H1 (cell line): ENCODE data around the gene RAB30. TPM values are rescaled to one million over a fixed set of nuclear protein-coding genes. Genes with fewer than 3 reads are reported as not detected.

Experiments used
- CTCF ChIA-PET: fragments of 300-600 bp; sonication (Branson Sonifier 250); formaldehyde crosslinking; loops from one replicate; lab custom pipeline; 2021; ENCODE audit not compliant: partially characterized antibody; lab: Charles Lee
- POLR2A ChIA-PET: fragments of 300-600 bp; sonication (Branson Sonifier 250); formaldehyde crosslinking; loops from one replicate; lab custom pipeline; 2021; ENCODE audit warnings: inconsistent platforms; ENCODE audit not compliant: partially characterized antibody; lab: Charles Lee
- DNase-seq, 2 experiments: peaks; one replicate each; pipeline versions ENCODE4 v3.0.0 to v3.0.0-alpha.2; 2010 to 2022; ENCODE audit warnings: low spot score in 2 of 2, low read depth in 1 of 2, mixed read lengths in 1 of 2
- FAIRE-seq: peaks from 2 replicates; lab custom pipeline; 2011; peaks lifted over from hg19 to GRCh38; lab: Jason Lieb, UNC
- H2AFZ ChIP-seq: 2 replicates; pipeline ENCODE4 v1.8.1; 2012; ENCODE audit warnings: low read length, inconsistent platforms
- H2AK5ac ChIP-seq: 2 replicates; pipeline ENCODE4 v1.6.1; 2013; ENCODE audit warnings: low read depth, low read length
- H2BK120ac ChIP-seq: replicated peaks from 2 replicates; pipeline ENCODE3; 2013; ENCODE audit warnings: low read depth, low read length, inconsistent platforms
- H2BK12ac ChIP-seq: 2 replicates; pipeline ENCODE4 v1.6.1; 2013; ENCODE audit warnings: low read depth, low read length
- H2BK15ac ChIP-seq: 2 replicates; pipeline ENCODE4 v1.6.1; 2013; ENCODE audit warnings: low read length
- H2BK20ac ChIP-seq: 2 replicates; pipeline ENCODE4 v1.6.1; 2013; ENCODE audit warnings: low read length
- H2BK5ac ChIP-seq: 2 replicates; pipeline ENCODE4 v1.6.1; 2013; ENCODE audit warnings: low read depth, low read length
- H3K14ac ChIP-seq: 2 replicates; pipeline ENCODE4 v1.6.1; 2013; ENCODE audit warnings: inconsistent platforms; ENCODE audit not compliant: insufficient read length
- H3K18ac ChIP-seq: 2 replicates; pipeline ENCODE4 v1.6.1; 2013; ENCODE audit warnings: low read length; ENCODE audit errors: extremely low read depth
- H3K23ac ChIP-seq: 2 replicates; pipeline ENCODE4 v1.6.1; 2013; ENCODE audit warnings: inconsistent platforms; ENCODE audit not compliant: insufficient read length
- H3K23me2 ChIP-seq: 2 replicates; pipeline ENCODE4 v1.6.1; 2013; ENCODE audit warnings: low read depth, low read length
- H3K27ac ChIP-seq: 2 replicates; pipeline ENCODE4 v1.6.1; 2011; ENCODE audit warnings: low read depth, low read length, inconsistent platforms
- H3K27me3 ChIP-seq, 4 experiments: replicated peaks in 1 of 4; 1 replicate in 1 of 4; 2 replicates in 3 of 4; pipeline versions ENCODE4 v1.6.1 to v1.8.1; 2011 to 2013; ENCODE audit warnings: low read length in 3 of 4, mild to moderate bottlenecking in 3 of 4, inconsistent platforms in 2 of 4, mixed read lengths in 2 of 4, moderate library complexity in 1 of 4; ENCODE audit not compliant: control insufficient read depth in 3 of 4, insufficient read depth in 3 of 4; ENCODE audit errors: extremely low read depth in 1 of 4
- H3K36me3 ChIP-seq, 4 experiments: 2 replicates each; pipeline versions ENCODE4 v1.6.1 to v1.8.1; 2011 to 2013; ENCODE audit warnings: mild to moderate bottlenecking in 4 of 4, low read length in 3 of 4, moderate library complexity in 2 of 4, control low read depth in 1 of 4, inconsistent platforms in 1 of 4; ENCODE audit not compliant: insufficient read depth in 4 of 4, control insufficient read depth in 2 of 4
- H3K4ac ChIP-seq: replicated peaks from 2 replicates; pipeline ENCODE3; 2013; ENCODE audit warnings: low read length, low read depth, mixed read lengths, inconsistent platforms; ENCODE audit not compliant: insufficient read length
- H3K4me1 ChIP-seq, 4 experiments: replicated peaks in 1 of 4; 1 replicate in 1 of 4; 2 replicates in 3 of 4; pipeline versions ENCODE4 v1.6.1 to v1.8.1; 2011 to 2013; ENCODE audit warnings: low read length in 3 of 4, inconsistent platforms in 2 of 4, mixed read lengths in 1 of 4; ENCODE audit not compliant: insufficient read depth in 4 of 4, control insufficient read depth in 3 of 4
- H3K4me2 ChIP-seq, 2 experiments: 2 replicates each; pipeline versions ENCODE4 v1.6.1 to v1.8.1; 2011 to 2013; ENCODE audit warnings: low read depth in 2 of 2, low read length in 2 of 2, control low read depth in 1 of 2, inconsistent platforms in 1 of 2, mild to moderate bottlenecking in 1 of 2; ENCODE audit not compliant: insufficient read depth in 1 of 2
- H3K4me3 ChIP-seq, 4 experiments: fragments of 200-600, 300-600 bp in 1 of 4; sonication (generic), shearing (Covaris generic), sonication (Bioruptor Twin) in 1 of 4; 2 replicates each; pipeline versions ENCODE4 v1.5.1 to v1.8.1; 2011 to 2016; ENCODE audit warnings: low read length in 4 of 4, low read depth in 3 of 4, control low read depth in 2 of 4, inconsistent platforms in 2 of 4, mild to moderate bottlenecking in 2 of 4, mixed read lengths in 1 of 4, moderate library complexity in 1 of 4; ENCODE audit not compliant: insufficient read depth in 2 of 4; ENCODE audit errors: extremely low read depth in 1 of 4
- H3K56ac ChIP-seq: replicated peaks from 2 replicates; pipeline ENCODE3; 2013; ENCODE audit warnings: low read depth, mild to moderate bottlenecking, mixed read lengths, low read length, inconsistent platforms; ENCODE audit not compliant: insufficient read length
- H3K79me1 ChIP-seq: 2 replicates; pipeline ENCODE4 v1.6.1; 2013; ENCODE audit warnings: low read depth, low read length, control low read depth
- H3K79me2 ChIP-seq, 2 experiments: 2 replicates each; pipeline versions ENCODE4 v1.6.1 to v1.8.1; 2012 to 2013; ENCODE audit warnings: low read length in 2 of 2, mild to moderate bottlenecking in 2 of 2, inconsistent platforms in 1 of 2; ENCODE audit not compliant: insufficient read depth in 2 of 2, control insufficient read depth in 1 of 2
- H3K9ac ChIP-seq, 4 experiments: replicated peaks in 1 of 4; 1 replicate in 1 of 4; 2 replicates in 3 of 4; pipeline versions ENCODE4 v1.6.1 to v1.8.1; 2011 to 2013; ENCODE audit warnings: low read depth in 3 of 4, low read length in 3 of 4, control low read depth in 2 of 4, mild to moderate bottlenecking in 2 of 4, moderate library complexity in 2 of 4, inconsistent platforms in 1 of 4; ENCODE audit errors: extremely low read depth in 1 of 4
- H3K9me3 ChIP-seq, 2 experiments: 2 replicates each; pipeline versions ENCODE4 v1.6.1 to v1.8.1; 2012 to 2013; ENCODE audit warnings: mild to moderate bottlenecking in 2 of 2, moderate library complexity in 2 of 2, control low read depth in 1 of 2, inconsistent platforms in 1 of 2, low read depth in 1 of 2, low read length in 1 of 2, mixed read lengths in 1 of 2; ENCODE audit not compliant: insufficient read depth in 2 of 2
- H4K20me1 ChIP-seq, 2 experiments: replicated peaks in 1 of 2; 2 replicates each; pipeline versions ENCODE3 to v1.8.1; 2011 to 2013; ENCODE audit warnings: inconsistent platforms in 2 of 2, low read length in 2 of 2, mild to moderate bottlenecking in 1 of 2; ENCODE audit not compliant: insufficient read depth in 2 of 2, control insufficient read depth in 1 of 2
- H4K5ac ChIP-seq: 2 replicates; pipeline ENCODE4 v1.6.1; 2013; ENCODE audit warnings: low read length, low read depth, mixed read lengths, inconsistent platforms; ENCODE audit not compliant: insufficient read length
- H4K8ac ChIP-seq: 2 replicates; pipeline ENCODE4 v1.8.0; 2013; ENCODE audit warnings: mild to moderate bottlenecking, moderate library complexity, low read length, inconsistent platforms; ENCODE audit not compliant: insufficient read depth; ENCODE audit errors: extremely low read depth
- H4K91ac ChIP-seq: replicated peaks from 2 replicates; pipeline ENCODE3; 2013; ENCODE audit warnings: low read length, mixed read lengths, inconsistent platforms; ENCODE audit not compliant: insufficient read length
- ASH2L ChIP-seq: fragments of 200-600, 300-600 bp; sonication (generic); IDR thresholded peaks from one replicate; pipeline ENCODE4 v1.7.1; 2017; ENCODE audit warnings: low read length
- CBX8 ChIP-seq: fragments of 300-800, 300-1000 bp; sonication (generic); IDR thresholded peaks from 2 replicates; pipeline ENCODE4 v1.7.1; 2016; ENCODE audit warnings: low read depth, low read length, borderline replicate concordance
- RAD21 ChIP-seq, 2 experiments: IDR thresholded peaks in 1 of 2; conservative IDR thresholded peaks in 1 of 2; 2 replicates each; pipeline ENCODE4 v1.6.1; 2011; ENCODE audit warnings: low read depth in 2 of 2, low read length in 2 of 2, improper control_type of control experiment in 1 of 2, inconsistent platforms in 1 of 2, mild to moderate bottlenecking in 1 of 2, moderate library complexity in 1 of 2
- TCF12 ChIP-seq: IDR thresholded peaks from 2 replicates; pipeline ENCODE4 v1.6.1; 2011; ENCODE audit warnings: low read depth, mild to moderate bottlenecking, low read length
- TEAD4 ChIP-seq: IDR thresholded peaks from 2 replicates; pipeline ENCODE4 v1.6.1; 2012; ENCODE audit warnings: low read depth, low read length, inconsistent platforms, mixed read lengths
- WGBS, 2 experiments: shearing (Covaris generic) in 1 of 2; methylation state at CpG; one replicate each; pipeline versions ENCODE4 v1.1.6 to v1.1.7; 2013 to 2015; ENCODE audit warnings: low lambda C conversion rate in 2 of 2, mixed read lengths in 2 of 2, inconsistent platforms in 1 of 2, low coverage in 1 of 2, missing lambda C conversion rate in 1 of 2; ENCODE audit not compliant: insufficient replicate concordance in 2 of 2, insufficient coverage in 1 of 2, insufficient read length in 1 of 2; ENCODE audit errors: extremely low coverage in 1 of 2, missing lambda C conversion rate in 1 of 2; 5-methylcytosine and 5-hydroxymethylcytosine counted together
- polyA plus RNA-seq, 7 experiments: library from polyadenylated mRNA; depleted of rRNA in 3 of 7; stranded (reverse) in 5 of 7; unstranded in 2 of 7; fragments of >200 nt in 5 of 7; fragments of 200-250 nt in 2 of 7; gene quantifications; 1 replicate in 5 of 7; 2 replicates in 1 of 7; 4 replicates in 1 of 7; pipeline versions ENCODE4 v1.2.1 to v1.2.3, GENCODE V29; 2011 to 2013; ENCODE audit warnings: missing spikeins in 2 of 7, mixed read lengths in 2 of 7
- total RNA-seq: library from RNA; stranded (reverse); fragmentation: NEBNext Ultra II Directional; extraction: Animal tissue kit (Norgen Biotek cat#: 25700); gene quantifications from 2 replicates; pipeline ENCODE4 v1.2.1, GENCODE V29; 2021
- TF ChIP-seq, protein P1 (sequence below): IDR thresholded peaks from 2 replicates; pipeline ENCODE4 v1.6.1; 2012; ENCODE audit warnings: inconsistent platforms

Gene RAB30
- total and polyA plus RNA-seq, 2 of the 8 experiments (the other 6 are each of a cell fraction or from before 2014, with no cell fraction given) = 1.6 to 11.7 TPM

DNA sequence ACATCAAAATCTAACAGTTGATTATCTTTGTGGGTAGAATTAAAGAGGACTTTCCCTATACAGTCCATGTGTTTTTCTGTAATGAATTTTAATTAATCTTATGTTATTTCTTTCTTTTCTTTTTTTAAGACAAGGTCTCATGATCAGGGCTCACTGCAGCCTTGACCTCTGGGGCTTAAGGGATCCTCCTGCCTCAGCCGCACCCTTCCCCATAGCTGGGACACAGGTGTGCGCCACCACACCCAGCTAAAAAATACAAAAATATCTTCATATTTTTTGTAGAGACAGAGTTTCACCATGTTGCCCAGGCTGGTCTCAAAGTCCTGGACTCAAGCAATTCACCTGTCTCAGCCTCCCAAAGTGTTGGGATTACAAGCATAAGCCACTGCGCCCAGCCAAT lies 7.7 kb downstream of the RAB30 start:
- H3K9ac ChIP-seq = no peak overlapping the region
- no peak overlapping the region for H2BK120ac ChIP-seq
- H2AFZ ChIP-seq = no peak overlapping the region
- no peak overlapping the region for H3K4me3 ChIP-seq
- peaks cover 2% of the 10 kb centered on the region; the same call in 1 of the 2 replicates for H3K23me2 ChIP-seq
- H3K27me3 ChIP-seq = no peaks in the 10 kb centered on the region
- H3K79me2 ChIP-seq = peaks cover 0 to 27% of the 10 kb centered on the region in 2 experiments; a peak in 2 of 4 replicates
- H4K8ac ChIP-seq = no peak overlapping the region
- H3K4ac ChIP-seq = no peak overlapping the region
- no peak overlapping the region for H3K27ac ChIP-seq
- no peaks in the 10 kb centered on the region; the same call in 1 of the 2 replicates for H3K79me1 ChIP-seq
- no peak overlapping the region for H3K18ac ChIP-seq
- no peak overlapping the region for H2BK20ac ChIP-seq
- no peak overlapping the region for H3K4me2 ChIP-seq
- H4K5ac ChIP-seq = no peak overlapping the region
- H4K20me1 ChIP-seq = no peaks in the 10 kb centered on the region
- no peak for DNase-seq
- POLR2A ChIA-PET = interaction anchor here (1.6 kb wide), 1 partner anchor 10 kb away, joined by 3 read pairs; no protein-coding TSS in a partner anchor
- TF ChIP-seq, protein P1, sequence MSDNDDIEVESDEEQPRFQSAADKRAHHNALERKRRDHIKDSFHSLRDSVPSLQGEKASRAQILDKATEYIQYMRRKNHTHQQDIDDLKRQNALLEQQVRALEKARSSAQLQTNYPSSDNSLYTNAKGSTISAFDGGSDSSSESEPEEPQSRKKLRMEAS = no peak
- TF ChIP-seq CBX8 (no peak), ASH2L (no peak), TEAD4 (no peak), TCF12 (no peak), RAD21 (IDR thresholded peaks at IDR 0.05 in 1 of 2, conservative IDR thresholded peaks at IDR 0.05 in 1 of 2; ENCODE audit: low read depth in 2 of 2, low read length in 2 of 2) (no peak)
- no peak for FAIRE-seq
- no peak overlapping the region for H2BK12ac ChIP-seq
- no peak overlapping the region for H3K56ac ChIP-seq
- H3K4me1 ChIP-seq = peaks cover 0 to 3% (median 0%) of the 10 kb centered on the region in 4 experiments; a peak in 1 of 7 replicates
- H2AK5ac ChIP-seq = no peak overlapping the region
- no peak overlapping the region for H2BK5ac ChIP-seq
- H3K9me3 ChIP-seq = no peaks in the 10 kb centered on the region
- H3K36me3 ChIP-seq = no peaks in the 10 kb centered on the region
- H3K14ac ChIP-seq = no peak overlapping the region
- H4K91ac ChIP-seq = no peak overlapping the region
- no peak overlapping the region for H3K23ac ChIP-seq
- WGBS, 2 experiments = 92% methylated on average over 3 of the region's 3 CpGs; no CpG with 5 or more reads in 1 of the 2 experiments
- CTCF ChIA-PET = interaction anchor here (1.2 to 1.4 kb wide), 2 partner anchors 155 to 195 kb away, joined by 3 read pairs; no protein-coding TSS in a partner anchor
- H2BK15ac ChIP-seq = no peak overlapping the region
